IMR-90 (cell line): Measurements from ENCODE around the gene MAMDC4. TPM values are rescaled to one million over a fixed set of nuclear protein-coding genes. Genes with fewer than 3 reads are reported as not detected.

Source experiments
- ATAC-seq: fragments of 200-7000 bp; cut with Tn5 transposase; 2 replicates; pipeline ENCODE4 v1.9.1; 2020; ENCODE audit warnings: low read depth, mild to moderate bottlenecking, moderate library complexity
- BruUV-seq: library from RNA; stranded (reverse); fragments of 400-500 nt; replicated peaks from 2 replicates; lab custom pipeline; 2021; lab: Mats Ljungman, UMichigan
- CTCF ChIA-PET: fragments of 300-600 bp; formaldehyde crosslinking; extraction: SDS; loops from one replicate; lab custom pipeline; 2021; ENCODE audit warnings: antibody characterized with exemption; lab: Yijun Ruan, JAX
- POLR2A ChIA-PET: fragments of 300-600 bp; sonication (Branson Sonifier 250); formaldehyde crosslinking; loops from one replicate; lab custom pipeline; 2022; ENCODE audit warnings: antibody characterized with exemption; ENCODE audit not compliant: unreplicated experiment; lab: Charles Lee
- DNase-seq: peaks from one replicate; pipeline ENCODE4 v3.0.0; 2013
- H2AFZ ChIP-seq: replicated peaks from 2 replicates; pipeline ENCODE3; 2013; ENCODE audit warnings: low read length, mild to moderate bottlenecking; ENCODE audit not compliant: poor library complexity
- H2AK5ac ChIP-seq: 2 replicates; pipeline ENCODE4 v1.6.1; 2013; ENCODE audit warnings: low read depth, low read length, inconsistent platforms
- H2AK9ac ChIP-seq: replicated peaks from 2 replicates; pipeline ENCODE3; 2013; ENCODE audit warnings: mild to moderate bottlenecking, low read depth, low read length, moderate library complexity; ENCODE audit not compliant: poor library complexity
- H2BK120ac ChIP-seq: 2 replicates; pipeline ENCODE4 v1.6.1; 2013; ENCODE audit warnings: low read depth, low read length, inconsistent platforms
- H2BK15ac ChIP-seq: 3 replicates; pipeline ENCODE4 v1.6.1; 2013; ENCODE audit warnings: low read depth, low read length, inconsistent platforms
- H2BK20ac ChIP-seq: 2 replicates; pipeline ENCODE4 v1.6.1; 2013; ENCODE audit warnings: low read depth, mild to moderate bottlenecking, inconsistent platforms, low read length, moderate library complexity
- H2BK5ac ChIP-seq: 2 replicates; pipeline ENCODE4 v1.6.1; 2013; ENCODE audit warnings: mild to moderate bottlenecking, low read depth, low read length, inconsistent platforms; ENCODE audit not compliant: poor library complexity, severe bottlenecking
- H3K14ac ChIP-seq: replicated peaks from 2 replicates; pipeline ENCODE4 v1.6.1; 2013; ENCODE audit warnings: low read depth, low read length, inconsistent platforms
- H3K18ac ChIP-seq: 2 replicates; pipeline ENCODE4 v1.6.1; 2013; ENCODE audit warnings: low read depth, low read length, control low read depth
- H3K23ac ChIP-seq: 2 replicates; pipeline ENCODE4 v1.6.1; 2013; ENCODE audit warnings: low read depth, low read length, inconsistent platforms
- H3K27ac ChIP-seq: 2 replicates; pipeline ENCODE4 v1.5.1; 2013; ENCODE audit warnings: mild to moderate bottlenecking, control low read depth, low read length; ENCODE audit not compliant: insufficient read depth
- H3K27me3 ChIP-seq: 2 replicates; pipeline ENCODE4 v1.6.1; 2013; ENCODE audit warnings: low read length; ENCODE audit not compliant: control insufficient read depth, insufficient read depth
- H3K36me3 ChIP-seq: 2 replicates; pipeline ENCODE4 v1.6.1; 2013; ENCODE audit warnings: low read length, mixed read lengths; ENCODE audit not compliant: control insufficient read depth, insufficient read depth
- H3K4ac ChIP-seq: 2 replicates; pipeline ENCODE4 v1.6.1; 2013; ENCODE audit warnings: low read depth, low read length, inconsistent platforms
- H3K4me1 ChIP-seq: 2 replicates; pipeline ENCODE4 v1.6.1; 2013; ENCODE audit warnings: low read length, mixed read lengths; ENCODE audit not compliant: control insufficient read depth, insufficient read depth
- H3K4me2 ChIP-seq: 2 replicates; pipeline ENCODE4 v1.6.1; 2013; ENCODE audit warnings: low read depth, mild to moderate bottlenecking, control low read depth, low read length, moderate library complexity
- H3K4me3 ChIP-seq: 2 replicates; pipeline ENCODE4 v1.5.1; 2013; ENCODE audit warnings: low read depth, mild to moderate bottlenecking, control low read depth, low read length, moderate library complexity; ENCODE audit not compliant: insufficient read depth
- H3K56ac ChIP-seq: 2 replicates; pipeline ENCODE4 v1.6.1; 2013; ENCODE audit warnings: low read length, inconsistent platforms; ENCODE audit not compliant: insufficient read depth; ENCODE audit errors: extremely low read depth
- H3K79me1 ChIP-seq, 2 experiments: 2 replicates each; pipeline ENCODE4 v1.6.1; 2013; ENCODE audit warnings: low read length in 2 of 2, inconsistent platforms in 1 of 2, low read depth in 1 of 2
- H3K9ac ChIP-seq: 2 replicates; pipeline ENCODE4 v1.6.1; 2013; ENCODE audit warnings: low read depth, low read length, control low read depth
- H3K9me1 ChIP-seq: 2 replicates; pipeline ENCODE4 v1.6.1; 2013; ENCODE audit warnings: low read length, inconsistent platforms; ENCODE audit not compliant: insufficient read depth
- H3K9me3 ChIP-seq: 2 replicates; pipeline ENCODE4 v1.6.1; 2013; ENCODE audit warnings: low read length; ENCODE audit not compliant: control insufficient read depth, insufficient read depth
- H4K20me1 ChIP-seq: 2 replicates; pipeline ENCODE4 v1.6.1; 2013; ENCODE audit warnings: low read length, inconsistent platforms; ENCODE audit not compliant: insufficient read depth
- H4K5ac ChIP-seq: 2 replicates; pipeline ENCODE4 v1.6.1; 2013; ENCODE audit warnings: mild to moderate bottlenecking, low read depth, low read length, control low read depth
- H4K8ac ChIP-seq, 2 experiments: 2 replicates each; pipeline ENCODE4 v1.6.1; 2013; ENCODE audit warnings: low read depth in 2 of 2, low read length in 2 of 2, control low read depth in 1 of 2, inconsistent platforms in 1 of 2
- H4K91ac ChIP-seq: 2 replicates; pipeline ENCODE4 v1.6.1; 2013; ENCODE audit warnings: low read depth, low read length, inconsistent platforms; ENCODE audit not compliant: insufficient read depth
- BHLHE40 ChIP-seq: fragments of 150-350 bp; IDR thresholded peaks from 2 replicates; pipeline ENCODE4 v1.6.1; 2016; ENCODE audit warnings: mild to moderate bottlenecking, low read depth, low read length
- CHD1 ChIP-seq: IDR thresholded peaks from 2 replicates; pipeline ENCODE4 v1.6.1; 2012; ENCODE audit warnings: low read depth, low read length, improper control_type of control experiment
- ELK1 ChIP-seq: fragments of 150-350 bp; IDR thresholded peaks from 2 replicates; pipeline ENCODE4 v1.6.1; 2016; ENCODE audit warnings: low read depth, mild to moderate bottlenecking, low read length, moderate library complexity, borderline replicate concordance
- MAZ ChIP-seq: IDR thresholded peaks from 2 replicates; pipeline ENCODE4 v1.6.1; 2012; ENCODE audit warnings: low read depth, mild to moderate bottlenecking, low read length, improper control_type of control experiment, moderate library complexity, borderline replicate concordance
- RAD21 ChIP-seq: IDR thresholded peaks from 2 replicates; pipeline ENCODE4 v1.6.1; 2012; ENCODE audit warnings: low read length, improper control_type of control experiment
- RCOR1 ChIP-seq: IDR thresholded peaks from 2 replicates; pipeline ENCODE4 v1.6.1; 2012; ENCODE audit warnings: mild to moderate bottlenecking, low read length, improper control_type of control experiment; ENCODE audit not compliant: insufficient replicate concordance
- RFX5 ChIP-seq: IDR thresholded peaks from 2 replicates; pipeline ENCODE4 v1.8.0; 2012; ENCODE audit warnings: low read depth, mild to moderate bottlenecking, low read length, moderate library complexity
- SMC3 ChIP-seq: fragments of 150-350 bp; IDR thresholded peaks from 2 replicates; pipeline ENCODE4 v1.6.1; 2016; ENCODE audit warnings: low read depth, mild to moderate bottlenecking, antibody characterized with exemption, low read length, moderate library complexity
- WGBS, 2 experiments: methylation state at CpG; one replicate each; pipeline versions ENCODE4 v1.1.5 to v1.1.7; 2013; ENCODE audit warnings: missing lambda C conversion rate in 2 of 2; ENCODE audit not compliant: insufficient read length in 1 of 2; ENCODE audit errors: extremely low coverage in 2 of 2; 5-methylcytosine and 5-hydroxymethylcytosine counted together
- dilution Hi-C: fragments of 300-500 bp; cut with HindIII; formaldehyde crosslinking; loops from one replicate; pipeline ENCODE4 v1.14.3; 2018; ENCODE audit warnings: low sequenced_read_pairs; ENCODE audit not compliant: unreplicated experiment
- in situ Hi-C: fragments of 300-500 bp; cut with MboI; formaldehyde crosslinking; loops from 3 replicates; pipeline ENCODE4 v1.14.3; 2019; ENCODE audit warnings: low sequenced_read_pairs, inconsistent platforms, mixed read lengths
- intact Hi-C: fragments of 100-400 bp; cut with micrococcal nuclease; formaldehyde crosslinking; loops from 2 replicates; pipeline ENCODE4 v1.10.0; 2022
- polyA plus RNA-seq, 3 experiments: library from polyadenylated mRNA; depleted of rRNA; stranded (reverse); fragments of >200 nt; gene quantifications; 2 replicates each; pipeline ENCODE4 v1.2.3, GENCODE V29; 2012; ENCODE audit warnings: low replicate concordance in 1 of 3
- total RNA-seq: library from RNA; depleted of rRNA; stranded (reverse); fragments of >200 nt; gene quantifications from 2 replicates; pipeline ENCODE4 v1.2.3, GENCODE V29; 2012

The MAMDC4 gene
- total and polyA plus RNA-seq, 2 of the 4 experiments (the other 2 are of a cell fraction) = 0.18 to 3.5 TPM

GRCh38 chr9:136846376-136847087 lies 5.6 kb upstream of the MAMDC4 start:
- intact Hi-C loops (no loop called here), in situ Hi-C loops (no loop called here), dilution Hi-C loops (no loop called here)
- ATAC-seq (no peak), DNase-seq (no peak)
- Histone ChIP-seq H3K4me2 (no peak overlapping the region), H3K56ac (no peak overlapping the region), H3K4me3 (peak overlapping the region; percentile 24), H2AK9ac (peak overlapping the region; percentile 28), H3K9me3 (peaks cover 6% of the 10 kb centered on the region; the same call in 1 of the 2 replicates), H3K27ac (no peak overlapping the region), H2AK5ac (0 out of 2 replicates have a peak overlapping the region, but pooled peaks have one; percentile 14), H2AFZ (peak overlapping the region; percentile 79), H3K9me1 (peaks cover 3% of the 10 kb centered on the region; the same call in 1 of the 2 replicates), H3K79me1 (peaks cover 9 to 25% of the 10 kb centered on the region in 2 experiments; a peak in 2 of 4 replicates), H3K27me3 (peaks cover 22% of the 10 kb centered on the region), H4K91ac (no peak overlapping the region), H3K18ac (no peak overlapping the region), H4K20me1 (peaks cover 29% of the 10 kb centered on the region), H3K4me1 (peaks cover 11% of the 10 kb centered on the region), H3K36me3 (peaks cover 14% of the 10 kb centered on the region; the same call in 1 of the 2 replicates), H2BK15ac (no peak overlapping the region), H2BK5ac (no peak overlapping the region), H2BK120ac (no peak overlapping the region), H2BK20ac (no peak overlapping the region), H3K9ac (no peak overlapping the region), H4K5ac (no peak overlapping the region), H3K4ac (no peak overlapping the region), H3K14ac (no peak overlapping the region), H4K8ac (no peak overlapping the region), H3K23ac (no peak overlapping the region)
- no TSS peak for BruUV-seq
- WGBS, 2 experiments = 8% methylated on average over 77 of the region's 98 CpGs; no CpG with 5 or more reads in 1 of the 2 experiments
- CTCF ChIA-PET = interaction anchor here (0.9 kb wide), 1 partner anchor 183 kb away, joined by 3 read pairs; no protein-coding TSS in a partner anchor
- POLR2A ChIA-PET = no interaction called here
- TF ChIP-seq ELK1 (no peak), RCOR1 (no peak), RFX5 (no peak), MAZ (no peak), RAD21 (no peak), CHD1 (no peak), SMC3 (no peak), BHLHE40 (no peak)
